H1 (cell line): ENCODE results near the gene MFN1. TPM values are rescaled to one million over a fixed set of nuclear protein-coding genes. Genes with fewer than 3 reads are reported as not detected.

Experiments used
- CEBPB ChIP-seq: IDR thresholded peaks from 2 replicates; pipeline ENCODE4 v1.6.1; 2012; ENCODE audit warnings: low read depth, low read length
- CHD1 ChIP-seq: IDR thresholded peaks from 2 replicates; pipeline ENCODE4 v1.6.1; 2012; ENCODE audit warnings: low read depth, low read length, improper control_type of control experiment
- EP300 ChIP-seq, 2 experiments: IDR thresholded peaks; 1 replicate in 1 of 2; 2 replicates in 1 of 2; pipeline ENCODE4 v1.6.1; 2011 to 2012; ENCODE audit warnings: low read depth in 2 of 2, low read length in 2 of 2, mild to moderate bottlenecking in 2 of 2, borderline replicate concordance in 1 of 2, inconsistent platforms in 1 of 2, moderate library complexity in 1 of 2
- HDAC6 ChIP-seq: IDR thresholded peaks from one replicate; pipeline ENCODE4 v1.7.1; 2012; ENCODE audit warnings: low read depth, mild to moderate bottlenecking, inconsistent platforms, low read length, moderate library complexity
- JUN ChIP-seq: IDR thresholded peaks from 2 replicates; pipeline ENCODE4 v1.6.1; 2011; ENCODE audit warnings: low read depth, mild to moderate bottlenecking, improper control_type of control experiment, low read length
- KDM1A ChIP-seq: fragments of 200-600, 300-600 bp; sonication (generic); IDR thresholded peaks from 2 replicates; pipeline ENCODE4 v1.7.1; 2016; ENCODE audit warnings: mild to moderate bottlenecking, low read length, borderline replicate concordance
- POLR2AphosphoS5 ChIP-seq: IDR thresholded peaks from 2 replicates; pipeline ENCODE4 v1.6.1; 2011; ENCODE audit warnings: low read depth, low read length
- RXRA ChIP-seq: IDR thresholded peaks from 2 replicates; pipeline ENCODE4 v1.6.1; 2011; ENCODE audit warnings: low read depth, mild to moderate bottlenecking, low read length, moderate library complexity; ENCODE audit not compliant: insufficient read depth
- YY1 ChIP-seq: IDR thresholded peaks from 2 replicates; pipeline ENCODE4 v1.6.1; 2011; ENCODE audit warnings: low read depth, mild to moderate bottlenecking, low read length
- polyA plus RNA-seq, 7 experiments: library from polyadenylated mRNA; depleted of rRNA in 3 of 7; stranded (reverse) in 5 of 7; unstranded in 2 of 7; fragments of >200 nt in 5 of 7; fragments of 200-250 nt in 2 of 7; gene quantifications; 1 replicate in 5 of 7; 2 replicates in 1 of 7; 4 replicates in 1 of 7; pipeline versions ENCODE4 v1.2.1 to v1.2.3, GENCODE V29; 2011 to 2013; ENCODE audit warnings: missing spikeins in 2 of 7, mixed read lengths in 2 of 7
- total RNA-seq: library from RNA; stranded (reverse); fragmentation: NEBNext Ultra II Directional; extraction: Animal tissue kit (Norgen Biotek cat#: 25700); gene quantifications from 2 replicates; pipeline ENCODE4 v1.2.1, GENCODE V29; 2021

Gene MFN1
- total and polyA plus RNA-seq, 2 of the 8 experiments (the other 6 are each of a cell fraction or from before 2014, with no cell fraction given), result 9.1 to 35.6 TPM

DNA sequence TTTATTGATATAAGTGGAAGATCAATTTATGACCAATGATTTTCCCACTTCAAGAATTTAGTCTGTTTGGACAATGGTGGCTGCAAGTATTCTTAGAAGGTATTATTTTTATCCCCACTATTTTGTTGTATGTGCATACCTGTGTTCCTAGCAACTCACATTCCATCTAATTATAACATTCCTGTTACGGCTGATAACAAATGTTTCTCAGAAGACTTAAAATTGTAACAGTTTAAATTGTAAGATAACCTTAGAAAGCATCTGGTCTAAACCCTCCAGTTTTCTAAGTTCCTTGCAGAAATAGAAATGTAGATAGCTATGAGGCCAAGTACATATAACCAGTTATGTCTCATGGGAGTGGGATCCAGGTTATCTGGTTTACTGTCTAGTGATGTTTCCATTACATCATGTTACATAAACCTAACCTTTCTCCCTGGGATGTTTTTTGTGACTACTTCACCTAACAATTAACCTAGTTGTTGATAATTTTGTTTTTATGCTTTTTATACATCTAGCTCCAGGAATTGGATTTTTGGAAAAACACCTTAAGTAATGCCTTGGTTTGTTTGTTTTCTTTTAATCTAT lies 11.1 kb upstream of the MFN1 start (continued):
- TF ChIP-seq RXRA (no peak), CEBPB (no peak), JUN (no peak), EP300 (IDR thresholded peaks at IDR 0.05; ENCODE audit: borderline replicate concordance in 1 of 2, low read depth in 2 of 2, low read length in 2 of 2) (no peak), CHD1 (no peak), YY1 (no peak), HDAC6 (no peak), KDM1A (no peak), POLR2AphosphoS5 (no peak)
